Muscle of back (tissue), 11 donors: Measurements from ENCODE around the gene WDR38. TPM values are rescaled to one million over a fixed set of nuclear protein-coding genes. Genes with fewer than 3 reads are reported as not detected.

Experiments
- DNase-seq, 3 donors: peaks; one replicate each; pipeline versions ENCODE4 v3.0.0 to v3.0.0-alpha.2; 2013
- polyA plus RNA-seq, 10 donors: library from polyadenylated mRNA; unstranded; fragments of 120-200 nt; gene quantifications; one replicate each; pipeline ENCODE4 v1.2.1, GENCODE V29; 2013; ENCODE audit not compliant: insufficient read length in 10 of 10

The WDR38 gene
- polyA plus RNA-seq, 10 donors = 0.10 to 0.43 (median 0.19) TPM; not detected in 7

- no peak for DNase-seq
Observed at GRCh38 chr9:124855944-124856765, 2.9 kb downstream of the WDR38 start.

- DNase-seq = no peak
Observed at GRCh38 chr9:124857533-124858162, 4.4 kb downstream of the WDR38 start.

- peak in 1 of 3 donors; percentile 35 for DNase-seq
Observed at GRCh38 chr9:124858330-124859046, 5.2 kb downstream of the WDR38 start.

GRCh38 chr9:124859803-124860581 lies 6.7 kb downstream of the WDR38 start:
- no peak for DNase-seq

- no peak for DNase-seq
Observed at GRCh38 chr9:124860582-124861341, 7.5 kb downstream of the WDR38 start.

GRCh38 chr9:124861342-124862229 lies 8.3 kb downstream of the WDR38 start, which contains the start of the genes ARPC5L and RPL35:
Gene ARPC5L, plus strand, starts transcription at chr9:124862130. Its CDS starts 7,161 bp downstream, at chr9:124869291.
Gene RPL35, minus strand, starts transcription at chr9:124861957. Its CDS starts 45 bp downstream, at chr9:124861912.
- DNase-seq = peak; percentile 92 to 98 (median 95)

- no peak for DNase-seq
Observed at GRCh38 chr9:124863371-124863871, 10.2 kb downstream of the WDR38 start.

- DNase-seq = peak; percentile 86 to 96 (median 89)
Observed at GRCh38 chr9:124868511-124869465, 15.5 kb downstream of the WDR38 start.

GRCh38 chr9:124869466-124869985 lies 16.3 kb downstream of the WDR38 start:
- DNase-seq = no peak

GRCh38 chr9:124869986-124870560 lies 16.8 kb downstream of the WDR38 start:
- peak in 2 of 3 donors; percentile 34 to 49 for DNase-seq

GRCh38 chr9:124870723-124871122 lies 17.5 kb downstream of the WDR38 start:
- DNase-seq = no peak

- no peak for DNase-seq
Observed at GRCh38 chr9:124871156-124871561, 17.9 kb downstream of the WDR38 start.

- no peak for DNase-seq
Observed at GRCh38 chr9:124873664-124874063, 20.4 kb downstream of the WDR38 start.

GRCh38 chr9:124875501-124875900 lies 22.2 kb downstream of the WDR38 start:
- no peak for DNase-seq

- no peak for DNase-seq
Observed at GRCh38 chr9:124877021-124877782, 23.9 kb downstream of the WDR38 start.

- DNase-seq = no peak
Observed at GRCh38 chr9:124878021-124878420, 24.8 kb downstream of the WDR38 start.

- no peak for DNase-seq
Observed at GRCh38 chr9:124878518-124878917, 25.3 kb downstream of the WDR38 start.
